HG02970 (cell line): ENCODE data around the gene MDFIC.

Experiments used
- ATAC-seq: cut with Tn5 transposase; IDR thresholded peaks from one replicate; pipeline ENCODE4 v1.9.1; 2021; ENCODE audit warnings: mild to moderate bottlenecking, moderate library complexity, moderate number of reproducible peaks; ENCODE audit not compliant: unreplicated experiment, low FRiP score

MDFIC gene

GRCh38 chr7:115032715-115033703 lies 111.1 kb downstream of the MDFIC start:
- no peak for ATAC-seq

- no peak for ATAC-seq
Observed at GRCh38 chr7:115033917-115034459, 112.1 kb downstream of the MDFIC start.

GRCh38 chr7:115034515-115034914 lies 112.6 kb downstream of the MDFIC start:
- ATAC-seq = no peak

- no peak for ATAC-seq
Observed at GRCh38 chr7:115037128-115037802, 115.4 kb downstream of the MDFIC start.

GRCh38 chr7:115038158-115038557 lies 116.3 kb downstream of the MDFIC start:
- no peak for ATAC-seq

- no peak for ATAC-seq
Observed at GRCh38 chr7:115040057-115040456, 118.2 kb downstream of the MDFIC start.

- ATAC-seq = no peak
Observed at GRCh38 chr7:115040495-115040894, 118.6 kb downstream of the MDFIC start.

- ATAC-seq = no peak
Observed at GRCh38 chr7:115042596-115042995, 120.7 kb downstream of the MDFIC start.

GRCh38 chr7:115043605-115044004 lies 121.7 kb downstream of the MDFIC start:
- no peak for ATAC-seq

GRCh38 chr7:115044224-115044623 lies 122.3 kb downstream of the MDFIC start:
- no peak for ATAC-seq

GRCh38 chr7:115047958-115048720 lies 126.2 kb downstream of the MDFIC start:
- ATAC-seq = no peak

- ATAC-seq = no peak
Observed at GRCh38 chr7:115052706-115053105, 130.8 kb downstream of the MDFIC start.

GRCh38 chr7:115054478-115055065 lies 132.7 kb downstream of the MDFIC start:
- ATAC-seq = no peak

- no peak for ATAC-seq
Observed at GRCh38 chr7:115056019-115056418, 134.1 kb downstream of the MDFIC start.

GRCh38 chr7:115058726-115059125 lies 136.8 kb downstream of the MDFIC start:
- no peak for ATAC-seq

- no peak for ATAC-seq
Observed at GRCh38 chr7:115059321-115059720, 137.4 kb downstream of the MDFIC start.

GRCh38 chr7:115060095-115060870 lies 138.4 kb downstream of the MDFIC start:
- peak; percentile 44 for ATAC-seq

- no peak for ATAC-seq
Observed at GRCh38 chr7:115066050-115066449, 144.2 kb downstream of the MDFIC start.

- ATAC-seq = no peak
Observed at GRCh38 chr7:115066634-115067033, 144.7 kb downstream of the MDFIC start.
